HPDE6-E6E7 (cell line): ENCODE data around the gene ADAMTS18.

ENCODE experiments used
- DNase-seq: peaks from one replicate; pipeline ENCODE4 v3.0.0; 2011; ENCODE audit warnings: missing footprints; ENCODE audit errors: extremely low spot score

ADAMTS18 gene

GRCh38 chr16:77434022-77434529 lies 758 bp downstream of the ADAMTS18 start:
- DNase-seq, result no peak

- no peak for DNase-seq
Measured at GRCh38 chr16:77433146-77433545, 1.7 kb downstream of the ADAMTS18 start.

DNA sequence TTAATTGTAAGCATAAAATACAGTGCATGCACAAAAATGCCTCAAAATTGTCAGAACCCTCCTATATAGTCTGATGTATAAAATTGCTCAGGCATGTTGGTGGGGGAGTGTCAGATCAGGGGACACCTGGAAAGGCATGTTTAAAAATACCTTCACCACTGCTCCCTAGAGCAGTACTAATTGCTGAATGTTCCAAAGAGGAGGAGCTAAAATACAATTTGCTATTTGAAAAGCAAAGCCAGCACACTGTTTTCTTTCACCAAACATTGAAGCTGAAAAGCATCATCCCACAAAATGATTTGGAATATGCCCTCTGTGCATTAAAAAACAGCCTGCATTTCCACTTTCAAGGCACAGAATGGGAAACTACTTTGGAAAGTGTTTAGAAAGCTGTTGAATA lies 2.6 kb downstream of the ADAMTS18 start:
- no peak for DNase-seq

- DNase-seq, result no peak
Measured at GRCh38 chr16:77430787-77431585, 3.8 kb downstream of the ADAMTS18 start.

- DNase-seq, result no peak
Measured at GRCh38 chr16:77430360-77430759, 4.5 kb downstream of the ADAMTS18 start.

DNA sequence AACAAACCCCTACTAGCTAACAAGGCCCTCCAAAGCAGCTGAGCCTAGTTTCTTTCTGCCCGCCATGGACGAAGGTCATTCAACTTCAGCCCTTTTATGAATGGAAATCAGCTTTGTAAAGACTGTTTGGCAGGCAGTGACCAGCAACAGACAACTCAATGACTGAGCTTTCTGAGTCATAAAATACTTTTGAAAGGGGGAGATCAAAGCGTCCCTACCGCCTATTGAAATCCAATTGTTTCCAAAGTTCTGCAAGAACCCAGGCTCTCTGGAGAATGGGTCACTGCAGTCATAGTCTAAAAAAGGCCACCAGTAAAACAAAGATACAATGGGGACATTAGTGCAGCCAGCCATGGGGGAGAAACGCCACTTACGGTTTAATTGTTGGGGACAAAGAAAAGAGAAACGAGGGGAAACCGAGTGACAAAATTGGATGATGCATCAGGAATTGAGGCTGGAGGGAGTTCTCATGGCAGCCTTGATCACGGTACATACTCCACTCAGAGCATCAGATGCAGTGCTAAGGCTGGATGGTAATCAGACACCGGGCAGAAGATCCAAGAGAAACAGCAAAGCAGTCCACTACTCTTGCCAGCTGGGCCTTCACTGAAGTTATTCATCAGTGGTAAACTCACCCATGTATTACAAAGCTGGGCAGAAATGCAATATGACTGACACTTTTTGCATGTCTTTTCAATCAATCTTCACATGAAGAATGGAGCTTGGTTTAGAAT lies 9.8 kb downstream of the ADAMTS18 start:
- no peak for DNase-seq

DNA sequence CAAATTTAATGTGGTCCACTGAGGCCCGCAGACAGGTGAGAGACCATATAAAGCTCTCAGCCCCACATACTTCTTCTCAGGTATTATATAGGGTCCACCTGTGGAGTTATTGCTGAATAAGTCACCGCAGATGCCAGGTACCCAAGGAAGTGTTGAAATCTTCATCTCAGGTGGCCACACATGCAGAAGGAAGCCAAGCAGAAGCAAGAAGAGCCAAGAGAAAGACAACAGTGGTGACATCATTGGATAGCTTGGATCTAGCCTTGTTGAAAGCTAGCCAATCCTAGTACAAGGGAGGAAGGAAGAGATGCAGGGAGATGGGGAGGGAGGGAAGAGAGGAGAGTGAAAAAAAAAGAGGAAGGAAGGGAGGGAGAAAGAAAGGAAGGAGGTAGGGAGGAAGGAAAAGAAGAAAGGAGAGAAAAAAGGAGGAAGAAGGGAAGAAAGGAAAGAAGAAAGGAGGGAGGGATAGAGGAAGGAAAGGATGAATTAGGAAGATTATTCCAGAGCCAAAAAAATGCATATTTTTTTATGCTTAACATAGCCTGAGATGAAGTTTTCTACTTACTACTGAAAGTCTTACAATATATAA lies 12.5 kb downstream of the ADAMTS18 start:
- DNase-seq, result no peak

- DNase-seq, result no peak
Measured at GRCh38 chr16:77416939-77417480, 17.8 kb downstream of the ADAMTS18 start.

DNA sequence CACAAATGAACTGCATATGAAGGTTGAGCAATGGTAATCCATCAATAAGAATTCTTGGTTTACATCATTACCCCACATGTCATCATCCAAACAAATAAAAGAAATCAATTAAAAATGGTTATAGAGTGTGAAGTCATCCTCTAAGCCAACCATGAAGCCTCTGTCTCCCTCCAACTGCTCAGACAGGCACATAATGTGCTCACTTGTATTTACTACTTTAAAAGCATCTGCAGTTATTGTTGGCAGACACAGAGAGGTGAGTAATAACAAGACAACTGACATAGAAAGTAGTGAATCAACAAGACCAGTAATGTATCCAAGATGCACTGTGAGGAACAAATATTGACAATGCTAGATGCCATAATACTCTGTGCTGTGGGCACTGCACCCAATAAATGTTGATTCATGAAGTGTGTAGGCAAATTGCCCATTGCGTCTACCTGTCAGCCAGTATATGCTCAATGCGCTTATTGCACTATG lies 20.0 kb downstream of the ADAMTS18 start:
- no peak for DNase-seq

DNA sequence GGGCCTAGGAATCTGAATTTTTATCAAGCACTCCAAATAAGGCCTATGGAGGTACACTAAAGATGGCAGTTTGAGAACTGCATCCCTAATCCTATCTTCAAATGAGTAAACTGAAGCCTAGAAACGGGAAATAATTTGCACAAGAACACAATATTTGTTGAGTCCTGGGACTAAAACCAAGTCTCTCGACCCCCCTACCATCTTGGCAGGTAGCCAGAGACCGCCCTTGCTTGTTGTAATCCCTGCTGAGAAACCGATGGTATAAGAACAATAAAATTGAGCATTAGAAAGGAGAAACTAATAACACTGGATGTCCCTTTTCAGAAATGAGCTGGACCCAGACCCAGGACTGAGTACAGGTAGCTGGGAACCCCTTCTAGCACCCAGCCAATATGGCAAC lies 24.4 kb downstream of the ADAMTS18 start:
- no peak for DNase-seq

DNA sequence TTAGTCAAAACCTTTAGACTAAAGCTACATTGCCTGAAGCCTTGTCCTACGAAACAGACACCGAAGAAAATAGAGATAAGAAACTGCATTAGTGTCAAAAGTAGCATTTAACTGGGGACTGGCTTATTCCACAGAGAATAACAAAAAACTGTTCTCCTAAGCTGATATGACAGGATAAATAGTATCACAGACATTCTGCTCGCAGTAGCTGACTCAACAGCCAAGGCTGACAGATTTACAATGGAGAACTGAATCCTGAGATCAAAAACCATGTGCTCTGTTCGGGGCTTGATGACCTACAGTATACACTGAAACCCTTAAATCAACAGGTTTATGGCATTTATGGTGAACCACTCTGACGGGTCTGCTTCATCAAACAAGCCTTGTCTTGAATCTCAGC lies 25.5 kb downstream of the ADAMTS18 start:
- no peak for DNase-seq

DNA sequence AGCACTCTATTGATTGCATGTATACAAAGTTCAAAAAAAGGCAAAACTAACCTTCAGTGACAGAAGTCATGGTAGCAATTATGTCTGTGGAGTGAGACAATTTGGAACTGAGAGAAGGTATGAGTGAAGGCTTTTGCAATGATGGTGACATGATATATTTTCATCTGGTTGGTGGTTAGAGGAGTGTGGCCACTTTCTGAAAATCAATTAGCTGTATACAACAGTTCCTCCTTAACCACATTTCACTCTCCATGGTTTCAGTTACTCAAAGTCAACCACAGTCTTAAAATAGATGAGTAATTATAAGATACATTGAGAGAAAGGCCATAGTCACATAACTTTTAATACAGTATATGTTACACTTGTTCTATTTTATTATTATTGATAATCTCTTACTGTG lies 26.2 kb downstream of the ADAMTS18 start:
- DNase-seq, result no peak

DNA sequence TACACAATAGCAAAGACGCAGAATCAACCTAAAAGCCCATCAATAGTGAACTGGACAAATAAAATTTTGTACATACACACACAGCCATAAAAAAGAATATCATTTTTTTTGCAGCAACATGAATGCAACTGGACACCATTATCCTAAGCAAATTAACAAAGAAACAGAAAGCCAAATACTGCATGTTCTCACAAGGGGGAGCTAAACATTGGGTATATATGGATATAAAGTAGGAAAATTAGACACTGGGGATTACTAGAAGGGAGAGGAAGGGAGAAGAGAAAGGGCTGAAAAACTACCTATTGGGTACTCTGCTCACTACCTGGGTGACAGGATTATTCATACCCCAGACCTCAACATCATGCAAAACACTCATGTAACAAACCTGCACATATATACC lies 28.2 kb downstream of the ADAMTS18 start:
- DNase-seq, result no peak

DNA sequence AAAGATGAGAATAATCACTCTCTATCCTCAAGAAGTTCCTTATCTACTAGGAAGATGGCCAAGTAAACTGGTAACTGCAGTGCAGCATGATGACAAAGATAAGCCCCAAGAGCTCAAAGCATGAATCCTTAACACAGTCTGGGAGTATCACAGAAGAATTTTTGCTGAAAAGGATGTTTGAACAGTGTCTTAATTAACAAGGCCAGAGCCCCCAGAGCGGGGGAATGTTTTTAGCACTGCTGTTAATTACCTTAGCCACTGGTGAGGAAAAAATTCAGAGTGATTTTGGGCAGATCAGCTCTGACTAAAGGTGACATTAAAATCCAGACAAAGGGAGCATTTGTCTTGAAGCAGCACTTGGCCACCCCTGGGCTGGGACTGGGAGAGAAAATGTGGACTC lies 30.1 kb downstream of the ADAMTS18 start:
- no peak for DNase-seq

GRCh38 chr16:77403732-77404131 lies 31.1 kb downstream of the ADAMTS18 start:
- no peak for DNase-seq

- DNase-seq, result no peak
Measured at GRCh38 chr16:77402672-77403071, 32.2 kb downstream of the ADAMTS18 start.

DNA sequence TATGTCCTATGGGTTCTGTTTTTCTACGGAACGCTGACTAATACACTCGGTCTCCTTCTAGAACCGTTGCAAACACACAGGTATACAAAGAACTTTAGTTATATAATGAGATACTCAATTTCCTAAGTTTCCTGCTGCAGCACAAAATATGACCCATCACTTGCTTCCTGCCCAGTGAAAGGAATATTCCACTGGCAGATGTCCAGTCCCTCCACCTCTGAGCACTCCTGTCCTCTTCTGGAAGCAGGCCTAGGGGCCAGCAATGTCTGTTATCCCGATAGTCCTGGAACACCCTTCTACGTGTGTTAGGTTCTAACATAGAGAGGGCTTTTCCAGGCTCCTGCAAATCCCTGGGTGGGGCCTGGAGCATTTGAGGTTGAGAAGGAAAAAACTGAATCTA lies 32.7 kb downstream of the ADAMTS18 start:
- no peak for DNase-seq

DNA sequence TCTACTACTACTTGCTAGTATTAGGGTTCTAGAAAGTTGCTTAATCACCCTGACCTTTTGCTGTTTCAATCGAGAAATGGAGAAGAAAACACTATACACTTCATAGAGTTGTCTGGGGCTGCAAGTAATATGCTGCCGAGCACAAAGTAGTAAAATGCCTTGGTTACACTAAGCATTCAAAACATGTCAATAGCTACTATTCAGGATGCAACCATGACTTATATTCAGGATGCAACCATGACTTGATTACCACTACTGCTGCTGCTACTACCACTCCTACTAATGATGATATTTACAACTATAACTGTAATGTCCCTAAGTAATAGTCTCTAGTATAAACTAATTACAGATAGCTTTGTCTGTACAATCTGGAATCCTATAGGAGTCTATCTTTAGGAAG lies 35.3 kb downstream of the ADAMTS18 start:
- no peak for DNase-seq

DNA sequence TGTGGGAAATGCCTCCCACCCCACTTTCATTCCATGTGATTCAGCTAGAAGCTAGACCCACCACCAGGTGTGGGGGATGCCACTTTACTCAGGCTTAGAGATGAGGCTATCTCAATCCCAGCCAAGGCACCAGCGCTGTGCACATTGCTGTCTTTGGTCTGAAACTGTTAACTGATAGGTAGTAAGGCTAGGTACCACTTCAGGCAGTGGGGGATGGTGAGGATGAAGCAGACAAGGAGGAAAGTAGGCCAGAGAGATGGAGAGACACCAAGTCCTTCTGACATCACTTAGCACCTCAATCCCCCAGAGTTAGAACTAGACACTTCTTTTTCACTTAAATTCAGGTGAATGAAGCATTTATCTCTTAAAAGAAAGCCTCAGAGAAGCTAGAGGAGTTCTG lies 35.8 kb downstream of the ADAMTS18 start:
- no peak for DNase-seq

DNA sequence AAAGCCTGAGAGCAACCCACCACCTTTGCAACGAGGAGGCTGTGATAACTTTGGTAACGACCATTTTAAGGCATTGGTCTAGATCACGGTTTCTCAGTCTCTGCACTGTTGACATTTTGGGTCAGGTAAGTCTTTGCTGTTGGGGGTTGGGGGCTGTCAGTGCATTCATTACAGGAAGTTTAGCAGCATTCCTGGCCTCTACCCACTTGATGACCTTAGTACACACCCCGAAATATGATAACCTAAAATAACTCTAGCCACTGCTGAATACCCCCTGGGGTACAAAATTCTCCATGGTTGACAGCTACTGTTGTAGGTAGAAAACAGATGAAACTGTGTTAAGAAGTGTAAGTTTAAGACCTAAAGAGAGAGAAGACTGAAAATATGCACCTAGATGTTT lies 36.3 kb downstream of the ADAMTS18 start:
- no peak for DNase-seq

DNA sequence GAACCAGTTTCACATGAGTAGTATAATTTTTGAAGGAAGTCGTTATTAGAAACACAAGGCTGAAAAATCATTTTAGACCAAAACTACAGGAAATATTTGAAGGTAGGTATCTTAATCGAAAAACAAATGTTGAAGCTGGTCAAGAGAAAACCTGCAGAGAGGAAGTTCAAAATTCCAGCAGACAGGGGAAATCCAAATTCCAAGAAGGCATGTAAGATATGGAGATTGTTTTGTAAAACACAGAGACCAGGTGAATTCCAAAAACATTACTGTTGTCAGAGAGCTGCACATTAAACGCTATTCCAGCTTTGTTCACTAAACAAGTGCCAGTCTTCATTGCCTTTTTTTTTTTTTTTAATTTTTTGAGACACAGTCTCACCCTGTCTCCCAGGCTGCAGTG lies 38.4 kb downstream of the ADAMTS18 start:
- DNase-seq, result no peak

- DNase-seq, result no peak
Measured at GRCh38 chr16:77394699-77395098, 40.1 kb downstream of the ADAMTS18 start.
